Activated CD4-positive, alpha-beta T cell treated with anti-CD3 and anti-CD28 coated beads, Interleukin-10, Interleukin-2, amounts not matched to agents 100 ng/mL and 50 ng/mL, durations not matched to agents 16 hours and 8 hours (primary cell): ENCODE data around the gene GATA2.

Experiments
- DNase-seq: peaks from one replicate; pipeline ENCODE4 v3.0.0-alpha.2; 2020

GATA2 gene

GRCh38 chr3:128454310-128454618 is 38.7 kb downstream of the GATA2 start:
- no peak for DNase-seq

- DNase-seq: no peak
Measured at GRCh38 chr3:128453501-128454309, 39.3 kb downstream of the GATA2 start.

GRCh38 chr3:128452678-128453275 is 40.2 kb downstream of the GATA2 start:
- no peak for DNase-seq

- no peak for DNase-seq
Measured at GRCh38 chr3:128452120-128452519, 40.9 kb downstream of the GATA2 start.

- DNase-seq: peak; percentile 36
Measured at GRCh38 chr3:128449111-128449638, 43.8 kb downstream of the GATA2 start.

- peak; percentile 69 for DNase-seq
Measured at GRCh38 chr3:128448491-128448890, 44.5 kb downstream of the GATA2 start.

- DNase-seq: peak; percentile 89
Measured at GRCh38 chr3:128447561-128448013, 45.4 kb downstream of the GATA2 start.

GRCh38 chr3:128446821-128447220 is 46.2 kb downstream of the GATA2 start:
- no peak for DNase-seq

- DNase-seq: no peak
Measured at GRCh38 chr3:128445357-128445756, 47.6 kb downstream of the GATA2 start.

- no peak for DNase-seq
Measured at GRCh38 chr3:128443771-128444170, 49.2 kb downstream of the GATA2 start.

- no peak for DNase-seq
Measured at GRCh38 chr3:128442949-128443348, 50.1 kb downstream of the GATA2 start.

- no peak for DNase-seq
Measured at GRCh38 chr3:128442070-128442469, 50.9 kb downstream of the GATA2 start.

- DNase-seq: no peak
Measured at GRCh38 chr3:128439226-128439625, 53.8 kb downstream of the GATA2 start.

- no peak for DNase-seq
Measured at GRCh38 chr3:128438488-128439072, 54.4 kb downstream of the GATA2 start.

- no peak for DNase-seq
Measured at GRCh38 chr3:128436214-128436613, 56.8 kb downstream of the GATA2 start.

GRCh38 chr3:128435561-128435960 is 57.4 kb downstream of the GATA2 start:
- no peak for DNase-seq

GRCh38 chr3:128435058-128435457 is 57.9 kb downstream of the GATA2 start:
- no peak for DNase-seq

- no peak for DNase-seq
Measured at GRCh38 chr3:128434524-128434923, 58.5 kb downstream of the GATA2 start.

GRCh38 chr3:128433837-128434165 is 59.2 kb downstream of the GATA2 start:
- no peak for DNase-seq

- DNase-seq: no peak
Measured at GRCh38 chr3:128432971-128433836, 59.8 kb downstream of the GATA2 start.

GRCh38 chr3:128432301-128432970 is 60.6 kb downstream of the GATA2 start:
- DNase-seq: no peak

- no peak for DNase-seq
Measured at GRCh38 chr3:128431803-128432300, 61.1 kb downstream of the GATA2 start.
